Fibroblast of lung (primary cell): Measurements from ENCODE around the gene SSUH2.

ENCODE experiments used
- CTCF ChIP-seq, 2 donors: IDR thresholded peaks in 1 of 2; conservative IDR thresholded peaks in 1 of 2; 1 replicate in 1 of 2; 2 replicates in 1 of 2; pipeline ENCODE4 v1.5.1; 2011 to 2012; ENCODE audit warnings: low read length in 2 of 2, control low read depth in 1 of 2, inconsistent platforms in 1 of 2, low read depth in 1 of 2, mild to moderate bottlenecking in 1 of 2
- EZH2 ChIP-seq: IDR thresholded peaks from 2 replicates; pipeline ENCODE4 v1.5.1; 2012; ENCODE audit warnings: low read length, control low read depth, mild to moderate bottlenecking; ENCODE audit errors: missing control alignments

- TF ChIP-seq CTCF (conservative IDR thresholded peaks at IDR 0.05 in 1 of 2, IDR thresholded peaks at IDR 0.05 in 1 of 2; ENCODE audit: low read depth in 1 of 2, low read length in 2 of 2) (no peak), EZH2 (no peak)
Measured at GRCh38 chr3:8651418-8652323, 7.1 kb upstream of the SSUH2 start.
